Karpas-422 (cell line): ENCODE data around the gene ZNF710. TPM values are rescaled to one million over a fixed set of nuclear protein-coding genes. Genes with fewer than 3 reads are reported as not detected.
"Not testable (repeated sequence)": the region's sequence is repeated elsewhere in the genome, so short reads cannot be mapped to it uniquely, and the experiment has no call there.

Experiments used
- DNase-seq: peaks from one replicate; pipeline ENCODE4 v3.0.0-alpha.2; 2015
- H2AFZ ChIP-seq: fragments of 200-600 bp; sonication (generic); 2 replicates; pipeline ENCODE4 v1.6.1; 2014; ENCODE audit warnings: antibody characterized with exemption, low read length, mixed read lengths
- H3K27ac ChIP-seq: fragments of 200-600 bp; sonication (generic); 2 replicates; pipeline ENCODE4 v1.5.1; 2014; ENCODE audit warnings: mild to moderate bottlenecking, low read length, moderate library complexity
- H3K27me3 ChIP-seq: fragments of 200-600 bp; sonication (generic); 2 replicates; pipeline ENCODE4 v1.6.1; 2014; ENCODE audit warnings: low read length, mixed read lengths
- H3K36me3 ChIP-seq: fragments of 200-600 bp; sonication (generic); 2 replicates; pipeline ENCODE4 v1.6.1; 2014; ENCODE audit warnings: low read length, mixed read lengths; ENCODE audit not compliant: insufficient read depth
- H3K4me1 ChIP-seq: fragments of 200-600 bp; sonication (generic); 2 replicates; pipeline ENCODE4 v1.6.1; 2014; ENCODE audit warnings: mild to moderate bottlenecking, low read length, mixed read lengths
- H3K4me2 ChIP-seq: fragments of 200-600 bp; sonication (generic); 2 replicates; pipeline ENCODE4 v1.6.1; 2014; ENCODE audit warnings: low read length, low read depth, mild to moderate bottlenecking; ENCODE audit not compliant: poor library complexity, severe bottlenecking
- H3K4me3 ChIP-seq: fragments of 200-600 bp; sonication (generic); 2 replicates; pipeline ENCODE4 v1.5.1; 2014; ENCODE audit warnings: mild to moderate bottlenecking, antibody characterized with exemption, low read length, mixed read lengths
- H3K79me2 ChIP-seq: fragments of 200-600 bp; sonication (generic); 2 replicates; pipeline ENCODE4 v1.6.1; 2014; ENCODE audit warnings: mild to moderate bottlenecking, low read length, mixed read lengths
- H3K9ac ChIP-seq: fragments of 200-600 bp; sonication (generic); 2 replicates; pipeline ENCODE4 v1.6.0; 2014; ENCODE audit warnings: low read length
- H3K9me2 ChIP-seq: fragments of 200-600 bp; sonication (generic), shearing (Covaris generic); replicated peaks from 2 replicates; pipeline ENCODE4 v1.6.0; 2014; ENCODE audit warnings: mild to moderate bottlenecking, low read length, moderate library complexity; ENCODE audit not compliant: insufficient read depth
- H3K9me3 ChIP-seq: fragments of 300-700, 200-600 bp; sonication (generic); 2 replicates; pipeline ENCODE4 v1.6.1; 2014; ENCODE audit warnings: low read length, mixed read lengths
- H4K20me1 ChIP-seq: fragments of 200-600 bp; sonication (generic); 2 replicates; pipeline ENCODE4 v1.6.1; 2014; ENCODE audit warnings: mild to moderate bottlenecking, antibody characterized with exemption, low read length, low read depth; ENCODE audit not compliant: insufficient read depth
- total RNA-seq: library from RNA; depleted of rRNA; stranded (reverse); fragments of >200 nt; shearing (Covaris generic); gene quantifications from 2 replicates; pipeline ENCODE4 v1.2.3, GENCODE V29; 2014; ENCODE audit warnings: low replicate concordance

The ZNF710 gene
- total RNA-seq, 1 experiment from 2014 or later = 25.2 TPM

DNA sequence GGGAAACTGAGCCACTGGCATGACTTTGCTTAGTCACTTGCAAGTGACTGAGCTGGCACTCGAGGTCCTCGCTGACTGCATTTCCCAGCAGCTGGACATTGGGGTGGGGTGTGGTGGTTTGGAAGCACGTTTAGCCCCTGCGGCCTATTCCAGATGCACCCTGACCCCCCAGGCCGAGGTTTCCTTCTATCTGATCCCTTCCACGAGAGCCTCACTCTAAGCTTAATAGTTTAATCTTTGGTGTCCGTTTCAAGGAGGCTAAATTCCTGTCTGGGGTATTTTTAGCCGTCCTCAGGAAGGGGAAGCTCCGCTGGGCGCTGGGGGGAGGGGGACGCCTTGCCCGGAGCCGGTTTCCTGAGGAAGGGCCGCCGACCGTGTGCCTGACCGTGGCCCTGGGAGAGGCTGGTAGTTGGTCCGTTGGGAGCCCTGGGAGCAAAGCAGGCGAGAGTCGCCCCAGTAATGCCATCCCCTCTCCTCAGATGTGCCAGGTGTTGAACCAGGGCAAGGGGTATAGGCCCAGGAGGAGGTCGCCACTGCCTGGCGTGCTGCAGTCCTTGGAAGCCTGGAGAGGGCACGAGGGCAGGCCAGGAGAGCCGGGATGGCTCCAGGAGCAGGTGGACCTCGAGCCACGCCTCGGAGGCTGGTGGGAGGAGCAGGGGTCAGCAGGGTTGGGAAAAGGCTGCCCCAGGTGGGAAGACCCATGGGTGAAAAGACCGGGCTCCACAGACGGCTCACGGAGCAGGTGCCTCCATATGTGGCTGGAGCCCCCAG is 64.0 kb downstream of the ZNF710 start:
- Histone ChIP-seq H3K27me3 (no peaks in the 10 kb centered on the region), H4K20me1 (no peaks in the 10 kb centered on the region), H3K27ac (no peak overlapping the region), H3K9me3 (no peaks in the 10 kb centered on the region), H3K4me1 (peaks cover 50% of the 10 kb centered on the region), H3K4me2 (no peak overlapping the region), H3K79me2 (peaks cover 46% of the 10 kb centered on the region), H3K9me2 (no peaks in the 10 kb centered on the region), H3K4me3 (no peak overlapping the region), H3K9ac (no peak overlapping the region), H2AFZ (no peak overlapping the region), H3K36me3 (peaks cover 5% of the 10 kb centered on the region; the same call in 1 of the 2 replicates)
- no peak for DNase-seq

- DNase-seq = no peak
- Histone ChIP-seq H3K9ac (no peak overlapping the region), H3K9me2 (no peaks in the 10 kb centered on the region), H3K9me3 (no peaks in the 10 kb centered on the region), H3K4me3 (no peak overlapping the region), H4K20me1 (no peaks in the 10 kb centered on the region), H3K4me1 (peaks cover 50% of the 10 kb centered on the region), H2AFZ (no peak overlapping the region), H3K79me2 (peaks cover 44% of the 10 kb centered on the region), H3K27me3 (no peaks in the 10 kb centered on the region), H3K27ac (no peak overlapping the region), H3K36me3 (peaks cover 5% of the 10 kb centered on the region; the same call in 1 of the 2 replicates), H3K4me2 (no peak overlapping the region)
Measured at GRCh38 chr15:90065682-90066049, 64.5 kb downstream of the ZNF710 start.

GRCh38 chr15:90067181-90067952 is 66.2 kb downstream of the ZNF710 start:
- H3K27ac ChIP-seq = no peak overlapping the region
- H4K20me1 ChIP-seq = no peaks in the 10 kb centered on the region
- peaks cover 38% of the 10 kb centered on the region for H3K4me1 ChIP-seq
- H3K27me3 ChIP-seq = no peaks in the 10 kb centered on the region
- no peak overlapping the region for H3K4me2 ChIP-seq
- H3K79me2 ChIP-seq = peaks cover 34% of the 10 kb centered on the region
- H3K9me2 ChIP-seq = no peaks in the 10 kb centered on the region
- no peak overlapping the region for H3K4me3 ChIP-seq
- no peaks in the 10 kb centered on the region for H3K9me3 ChIP-seq
- H3K9ac ChIP-seq = no peak overlapping the region
- no peak overlapping the region for H2AFZ ChIP-seq
- no peak for DNase-seq
- H3K36me3 ChIP-seq = peaks cover 5% of the 10 kb centered on the region; the same call in 1 of the 2 replicates

- Histone ChIP-seq H3K9me3 (no peaks in the 10 kb centered on the region), H3K9me2 (no peaks in the 10 kb centered on the region), H3K27me3 (no peaks in the 10 kb centered on the region), H4K20me1 (no peaks in the 10 kb centered on the region), H3K27ac (no peak overlapping the region), H3K4me2 (no peak overlapping the region), H3K9ac (no peak overlapping the region), H3K36me3 (peaks cover 5% of the 10 kb centered on the region; the same call in 1 of the 2 replicates), H3K79me2 (peaks cover 30% of the 10 kb centered on the region), H2AFZ (no peak overlapping the region), H3K4me1 (peaks cover 31% of the 10 kb centered on the region), H3K4me3 (no peak overlapping the region)
- no peak for DNase-seq
Measured at GRCh38 chr15:90067953-90068606, 67.0 kb downstream of the ZNF710 start.

DNA sequence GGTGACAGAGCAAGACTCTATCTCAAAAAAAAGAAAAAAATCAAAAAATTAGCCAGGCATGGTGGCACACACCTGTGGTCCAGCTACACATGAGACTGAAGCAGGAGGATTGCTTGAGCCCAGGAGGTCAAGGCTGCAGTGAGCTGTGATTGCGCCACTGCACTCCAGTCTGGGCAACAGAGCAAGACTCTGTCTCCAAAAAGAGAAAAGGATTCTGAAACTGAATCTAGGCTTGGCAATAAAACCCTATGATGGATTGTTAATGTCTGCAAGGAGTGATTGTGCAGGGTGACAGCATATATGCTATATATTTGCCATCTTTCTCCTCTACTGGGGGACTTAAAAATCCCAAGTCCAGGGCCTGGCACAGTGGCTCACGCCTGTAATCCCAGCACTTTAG is 69.5 kb downstream of the ZNF710 start:
- Histone ChIP-seq H3K36me3 (peaks cover 15% of the 10 kb centered on the region; the same call in 1 of the 2 replicates), H3K4me1 (peaks cover 20% of the 10 kb centered on the region), H3K27ac (peak overlapping the region; percentile 57; the same call in 1 of the 2 replicates), H3K79me2 (peaks cover 17% of the 10 kb centered on the region)
- H3K27me3 ChIP-seq, H3K9me3 ChIP-seq, H4K20me1 ChIP-seq, H3K9ac ChIP-seq, H2AFZ ChIP-seq, DNase-seq, H3K4me3 ChIP-seq, H3K4me2 ChIP-seq, H3K9me2 ChIP-seq: not testable (repeated sequence)

DNA sequence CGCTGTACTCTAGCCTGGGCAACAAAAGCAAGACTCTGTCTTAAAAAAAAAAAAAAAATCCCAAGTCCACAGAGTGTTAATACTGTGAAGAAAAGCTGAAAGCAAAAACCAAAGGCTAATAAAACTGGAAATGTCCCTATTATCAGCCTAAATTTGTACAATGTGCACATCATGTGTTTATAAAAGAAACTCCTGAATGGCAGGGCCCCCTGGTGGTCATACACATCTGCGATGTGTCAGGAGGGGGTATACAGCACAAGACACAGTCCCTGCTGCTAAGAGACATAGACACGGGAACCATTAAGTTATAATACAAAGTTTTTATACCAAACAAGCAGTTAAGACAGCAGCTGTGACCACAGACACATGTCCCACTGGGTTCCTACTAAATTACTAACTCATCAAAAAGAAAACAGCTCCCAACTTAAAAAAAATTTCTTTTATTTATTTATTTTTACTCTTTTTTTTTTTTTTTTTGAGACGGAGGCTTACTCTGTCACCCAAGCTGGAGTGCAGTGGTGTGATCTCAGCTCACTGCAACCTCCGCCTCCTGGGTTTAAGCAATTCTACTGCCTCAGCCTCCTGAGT is 70.2 kb downstream of the ZNF710 start:
- H3K9me2 ChIP-seq = no peaks in the 10 kb centered on the region
- no peaks in the 10 kb centered on the region for H4K20me1 ChIP-seq
- H3K27me3 ChIP-seq = no peaks in the 10 kb centered on the region
- no peak overlapping the region for H3K9ac ChIP-seq
- peak overlapping the region; percentile 57; the same call in 1 of the 2 replicates for H3K27ac ChIP-seq
- peaks cover 21% of the 10 kb centered on the region; the same call in 1 of the 2 replicates for H3K36me3 ChIP-seq
- no peak overlapping the region for H3K4me2 ChIP-seq
- H3K4me1 ChIP-seq = peaks cover 20% of the 10 kb centered on the region
- H3K79me2 ChIP-seq = peaks cover 17% of the 10 kb centered on the region
- DNase-seq = peak; percentile 94
- no peak overlapping the region for H3K4me3 ChIP-seq
- no peaks in the 10 kb centered on the region for H3K9me3 ChIP-seq
- H2AFZ ChIP-seq = no peak overlapping the region

DNA sequence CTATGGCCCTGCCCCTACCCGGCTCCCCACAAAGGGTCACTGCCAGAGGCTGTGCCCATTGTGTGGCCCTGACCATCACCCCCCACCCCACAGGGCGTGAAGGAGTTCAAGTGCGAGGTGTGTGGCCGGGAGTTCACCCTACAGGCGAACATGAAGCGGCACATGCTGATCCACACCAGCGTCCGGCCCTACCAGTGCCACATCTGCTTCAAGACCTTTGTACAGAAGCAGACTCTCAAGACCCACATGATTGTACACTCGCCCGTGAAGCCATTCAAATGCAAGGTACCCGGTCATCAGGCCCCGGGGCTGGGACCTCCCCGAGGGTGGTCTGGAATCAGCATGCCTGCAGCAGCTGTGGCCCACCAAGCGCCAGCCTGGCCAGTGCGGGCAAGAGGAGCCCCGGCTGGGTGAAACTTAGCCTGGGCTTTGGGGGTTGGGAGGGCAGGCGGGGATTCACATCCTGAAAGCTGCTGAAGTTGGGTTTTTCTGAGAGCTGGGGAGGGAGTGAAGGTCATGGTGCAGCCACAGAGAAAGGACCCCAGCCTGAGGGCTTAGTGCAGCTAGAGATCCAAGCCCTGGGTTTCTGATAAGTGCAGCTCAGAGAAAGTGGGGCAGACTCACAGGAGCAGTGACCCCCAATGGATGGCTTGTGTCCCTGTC is 72.0 kb downstream of the ZNF710 start:
- peaks cover 17% of the 10 kb centered on the region for H3K79me2 ChIP-seq
- DNase-seq = no peak
- no peak overlapping the region for H3K9ac ChIP-seq
- H3K9me3 ChIP-seq = no peaks in the 10 kb centered on the region
- no peak overlapping the region for H3K27ac ChIP-seq
- no peak overlapping the region for H2AFZ ChIP-seq
- H3K27me3 ChIP-seq = no peaks in the 10 kb centered on the region
- no peak overlapping the region for H3K4me2 ChIP-seq
- peaks cover 21% of the 10 kb centered on the region; the same call in 1 of the 2 replicates for H3K36me3 ChIP-seq
- no peak overlapping the region for H3K4me3 ChIP-seq
- H3K4me1 ChIP-seq = peaks cover 20% of the 10 kb centered on the region
- no peaks in the 10 kb centered on the region for H4K20me1 ChIP-seq
- H3K9me2 ChIP-seq = no peaks in the 10 kb centered on the region
